Mucosa of gallbladder (tissue), 1 donor: ENCODE results near the gene PRKCZ. TPM values are rescaled to one million over a fixed set of nuclear protein-coding genes. Genes with fewer than 3 reads are reported as not detected.

ENCODE experiments used
- DNase-seq: peaks from one replicate; pipeline ENCODE4 v3.0.0-alpha.2; 2020; ENCODE audit warnings: low spot score
- total RNA-seq: library from RNA; stranded (reverse); gene quantifications from one replicate; pipeline ENCODE4 v1.2.1, GENCODE V29; 2021
- donor health status: DM: no; HTN: no; CAD: no.

PRKCZ gene
- total RNA-seq, 1 donor from 2014 or later = 29.8 TPM

- DNase-seq = no peak
Measured at GRCh38 chr1:2209400-2210083, 159.3 kb downstream of the PRKCZ start.

- DNase-seq = no peak
Measured at GRCh38 chr1:2210084-2210653, 160.0 kb downstream of the PRKCZ start.

GRCh38 chr1:2210786-2211185 lies 160.6 kb downstream of the PRKCZ start:
- no peak for DNase-seq

- no peak for DNase-seq
Measured at GRCh38 chr1:2212274-2212531, 162.0 kb downstream of the PRKCZ start.

- DNase-seq = peak; percentile 91
Measured at GRCh38 chr1:2212532-2213491, 162.6 kb downstream of the PRKCZ start.

GRCh38 chr1:2213576-2214505 lies 163.6 kb downstream of the PRKCZ start:
- peak; percentile 78 for DNase-seq

- DNase-seq = no peak
Measured at GRCh38 chr1:2214541-2215241, 164.5 kb downstream of the PRKCZ start.

GRCh38 chr1:2215329-2215728 lies 165.1 kb downstream of the PRKCZ start:
- no peak for DNase-seq

GRCh38 chr1:2215909-2216766 lies 165.9 kb downstream of the PRKCZ start:
- DNase-seq = no peak

- no peak for DNase-seq
Measured at GRCh38 chr1:2216767-2217058, 166.5 kb downstream of the PRKCZ start.

- no peak for DNase-seq
Measured at GRCh38 chr1:2221271-2221670, 171.1 kb downstream of the PRKCZ start.

GRCh38 chr1:2224170-2224584 lies 174.0 kb downstream of the PRKCZ start:
- no peak for DNase-seq

- DNase-seq = no peak
Measured at GRCh38 chr1:2224631-2225428, 174.6 kb downstream of the PRKCZ start.

GRCh38 chr1:2226525-2227345 lies 176.5 kb downstream of the PRKCZ start:
- DNase-seq = no peak

- peak; percentile 96 for DNase-seq
Measured at GRCh38 chr1:2227346-2228156, 177.3 kb downstream of the PRKCZ start.

GRCh38 chr1:2228157-2228594 lies 178.0 kb downstream of the PRKCZ start, which contains the start of gene SKI:
Gene SKI, plus strand, starts transcription at chr1:2228319. Its CDS starts 448 bp downstream, at chr1:2228767.
- DNase-seq = no peak

- DNase-seq = no peak
Measured at GRCh38 chr1:2228694-2229036, 178.5 kb downstream of the PRKCZ start.
